ENCODE data around the gene SLCO4A1.
"Not testable (repeated sequence)": the region's sequence is repeated elsewhere in the genome, so short reads cannot be mapped to it uniquely, and the experiment has no call there.

Gene SLCO4A1

DNA sequence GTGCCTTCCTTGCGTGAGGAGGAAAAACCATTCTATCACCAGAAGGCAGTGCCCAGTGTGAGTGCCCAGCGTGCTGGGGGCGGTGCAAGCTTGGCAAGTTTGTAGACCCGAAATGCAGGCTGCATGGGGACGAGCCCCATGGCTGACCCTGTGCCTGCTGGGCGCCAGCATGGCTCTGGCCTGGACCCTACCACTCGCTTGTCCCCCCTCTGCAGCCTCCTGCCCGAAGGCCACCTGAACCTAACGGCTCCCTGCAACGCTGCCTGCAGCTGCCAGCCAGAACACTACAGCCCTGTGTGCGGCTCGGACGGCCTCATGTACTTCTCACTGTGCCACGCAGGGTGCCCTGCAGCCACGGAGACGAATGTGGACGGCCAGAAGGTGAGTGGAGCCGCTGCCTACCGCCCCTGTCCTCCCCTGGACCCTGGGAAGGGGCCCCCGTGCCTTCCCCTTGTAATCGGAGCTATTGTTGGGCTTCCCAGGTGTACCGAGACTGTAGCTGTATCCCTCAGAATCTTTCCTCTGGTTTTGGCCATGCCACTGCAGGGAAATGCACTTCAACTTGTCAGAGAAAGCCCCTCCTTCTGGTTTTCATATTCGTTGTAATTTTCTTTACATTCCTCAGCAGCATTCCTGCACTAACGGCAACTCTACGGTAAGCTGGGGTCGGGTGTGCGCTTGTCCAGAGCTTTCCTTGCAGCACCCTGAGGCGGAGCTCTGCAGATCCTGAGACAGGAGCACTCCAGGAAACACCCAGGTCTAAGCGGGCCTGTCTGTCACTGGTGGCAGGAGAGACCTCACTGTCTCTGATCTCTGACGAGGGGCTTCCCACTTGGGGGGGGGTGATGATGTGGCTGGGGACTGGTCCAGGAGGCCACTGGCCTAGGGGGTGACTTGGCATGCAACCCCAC lies 25.5 kb downstream of the SLCO4A1 start:
- no peak for DNase-seq

- DNase-seq: peak; percentile 30
These were observed 26.2 kb downstream of the SLCO4A1 start for GRCh38 chr20:62668441-62669027.

DNA sequence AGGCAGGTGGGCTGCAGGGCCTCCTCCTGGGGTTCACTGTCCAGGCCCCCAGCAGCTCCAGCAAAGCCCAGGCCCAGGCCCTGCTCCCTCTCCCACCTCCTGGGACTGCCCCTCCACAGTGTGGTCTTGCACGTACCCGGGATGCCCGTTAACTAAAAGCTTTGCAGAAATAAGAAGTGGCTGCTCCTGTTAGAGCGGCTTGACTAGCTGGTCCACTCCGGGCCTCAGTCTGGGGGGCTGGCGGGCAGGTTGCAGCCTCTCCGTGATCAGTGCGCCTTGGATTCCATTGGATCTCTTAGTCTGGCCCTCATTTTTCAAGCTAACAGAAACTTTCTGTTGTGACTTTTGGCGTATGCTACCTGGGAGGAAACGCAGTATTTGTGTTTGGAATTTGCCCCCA lies 26.9 kb downstream of the SLCO4A1 start:
- DNase-seq: no peak

GRCh38 chr20:62670156-62670555 lies 27.9 kb downstream of the SLCO4A1 start:
- DNase-seq: no peak

DNA sequence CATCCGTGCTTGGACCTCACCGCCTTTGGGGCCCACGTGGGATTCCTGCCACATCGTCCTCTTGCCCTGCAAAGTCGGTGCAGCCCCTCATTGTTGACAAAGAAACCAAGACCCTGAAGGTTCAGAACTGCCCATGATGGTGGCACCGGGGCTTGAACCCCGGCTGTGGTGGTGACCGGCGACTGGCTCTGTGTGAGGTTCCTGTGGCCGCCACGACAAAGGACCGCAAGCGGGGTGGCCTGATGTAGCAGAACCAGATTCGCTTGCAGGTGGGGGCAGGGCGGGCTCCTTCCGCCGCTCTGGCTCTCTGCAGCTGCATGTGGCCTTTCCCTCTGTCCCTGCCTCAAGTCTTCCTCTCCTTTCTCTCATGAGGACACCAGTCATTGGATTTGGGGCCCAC lies 28.7 kb downstream of the SLCO4A1 start:
- DNase-seq: no peak

- no peak for DNase-seq
These were observed 29.5 kb downstream of the SLCO4A1 start for GRCh38 chr20:62671765-62672164.

- DNase-seq: no peak
These were observed 32.1 kb downstream of the SLCO4A1 start for GRCh38 chr20:62674370-62674769.

GRCh38 chr20:62675156-62675876 lies 33.0 kb downstream of the SLCO4A1 start:
- DNase-seq: no peak

GRCh38 chr20:62675877-62676260 lies 33.6 kb downstream of the SLCO4A1 start:
- DNase-seq: no peak

DNA sequence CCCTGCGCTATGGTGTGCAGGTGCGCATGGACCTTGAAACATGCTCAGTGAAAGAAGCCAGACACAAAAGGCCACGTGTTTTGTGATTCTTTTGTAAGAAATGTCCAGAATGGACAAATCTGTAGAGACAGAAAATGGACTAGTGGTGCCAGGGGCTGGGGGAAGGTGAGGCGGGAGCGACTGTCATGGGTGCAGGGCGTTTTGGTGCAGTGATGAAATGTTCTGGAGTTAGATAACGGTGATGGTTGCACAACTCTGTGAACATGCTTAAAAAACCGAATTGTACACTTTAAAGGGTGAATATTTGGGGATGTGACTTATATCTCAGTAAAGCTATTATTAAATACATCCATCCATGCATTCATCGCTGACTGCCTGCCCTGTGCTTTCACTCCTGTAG lies 34.7 kb downstream of the SLCO4A1 start:
- DNase-seq: no peak

DNA sequence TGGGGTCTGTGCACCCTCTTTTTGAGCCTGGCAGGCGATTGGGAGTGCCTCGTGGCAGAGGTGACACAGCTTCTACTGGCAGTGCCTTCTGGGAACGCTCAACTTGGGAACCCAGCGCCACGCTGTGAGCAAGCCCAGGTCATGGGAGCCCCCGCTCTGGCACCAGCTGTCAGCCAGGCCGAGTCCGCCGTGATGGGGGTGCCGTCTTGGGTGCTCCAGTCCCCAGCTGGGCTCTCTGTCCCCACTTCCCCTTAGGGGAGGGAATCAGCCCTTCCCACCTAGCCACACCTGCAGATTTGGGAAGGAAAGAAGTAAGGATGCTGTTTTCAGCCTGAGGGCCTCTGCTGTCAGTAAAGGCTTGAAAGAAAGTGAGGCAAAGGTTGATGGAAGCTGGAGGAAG lies 35.4 kb downstream of the SLCO4A1 start:
- no peak for DNase-seq

DNA sequence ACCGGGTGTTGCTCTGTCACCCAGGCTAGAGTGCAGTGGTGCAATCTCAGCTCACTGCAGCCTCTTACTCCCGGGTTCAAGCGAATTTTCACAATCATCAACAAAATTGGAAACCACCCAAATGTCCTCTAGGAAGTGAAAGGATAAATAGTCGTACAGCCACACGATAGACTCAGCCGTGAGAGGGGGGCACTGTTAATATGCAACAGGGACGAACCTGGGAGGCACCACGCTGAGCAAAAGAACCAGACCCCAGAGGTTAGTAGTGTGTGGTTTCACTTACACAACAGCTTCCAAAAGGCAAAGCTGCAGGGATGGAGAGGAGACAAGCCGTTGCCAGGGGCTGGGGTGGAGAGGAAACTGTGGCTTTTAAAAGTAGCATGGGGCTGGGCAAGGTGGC lies 36.2 kb downstream of the SLCO4A1 start:
- no peak for DNase-seq

GRCh38 chr20:62679978-62680589 lies 37.8 kb downstream of the SLCO4A1 start:
- no peak for DNase-seq

DNA sequence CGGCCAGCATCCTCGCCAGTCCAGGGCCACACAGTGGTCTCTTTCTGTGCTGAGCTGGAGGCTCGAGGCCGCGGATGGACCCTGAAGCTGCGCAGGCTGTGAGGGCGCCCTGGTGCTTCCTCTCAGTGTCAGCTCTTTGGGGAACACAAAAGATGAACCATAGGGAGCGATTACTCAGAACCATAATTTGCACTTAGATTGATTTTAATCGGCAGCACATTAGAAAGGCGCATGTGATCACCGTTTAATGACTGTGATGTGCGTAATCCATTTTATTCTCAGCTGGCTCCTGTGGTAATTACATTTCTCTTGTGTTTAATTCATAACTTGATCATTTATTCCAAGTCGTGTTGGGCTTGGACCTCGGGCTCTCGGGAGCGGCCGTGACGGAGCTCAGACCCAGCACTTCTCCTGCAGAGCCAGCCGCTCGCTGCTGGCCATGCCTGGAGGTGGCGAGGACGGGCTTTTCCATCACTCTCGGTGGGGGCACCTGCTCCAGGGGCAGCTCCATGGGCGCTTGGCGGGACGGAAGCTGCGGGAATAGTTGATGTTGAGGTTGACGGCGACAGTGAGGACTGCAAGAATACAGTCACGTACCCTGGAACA lies 40.7 kb downstream of the SLCO4A1 start:
- no peak for DNase-seq

DNA sequence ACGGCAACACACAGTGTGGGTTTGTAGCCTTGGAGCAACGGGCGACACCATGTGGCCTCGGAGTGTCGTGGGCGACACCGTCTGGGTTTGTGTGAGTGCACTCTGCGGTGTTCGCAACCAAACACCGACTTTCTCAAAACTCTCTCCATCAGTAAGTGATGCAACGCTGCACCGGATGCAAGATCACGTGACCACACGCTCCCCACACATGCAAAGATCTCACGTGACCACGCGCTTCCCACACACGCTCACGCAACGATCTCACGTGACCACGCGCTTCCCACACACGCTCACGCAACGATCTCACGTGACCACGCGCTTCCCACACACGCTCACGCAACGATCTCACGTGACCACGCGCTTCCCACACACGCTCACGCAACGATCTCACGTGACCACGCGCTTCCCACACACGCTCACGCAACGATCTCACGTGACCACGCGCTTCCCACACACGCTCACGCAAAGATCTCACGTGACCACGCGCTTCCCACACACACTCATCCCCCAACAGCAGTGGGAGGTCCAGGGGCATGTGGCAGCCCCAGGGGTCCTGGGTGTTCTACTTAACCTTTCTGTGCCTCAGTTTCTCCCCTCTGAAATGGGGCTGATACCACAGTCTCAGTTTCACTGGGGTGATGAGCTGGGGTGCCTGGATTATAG lies 41.5 kb downstream of the SLCO4A1 start:
- not testable (repeated sequence) for DNase-seq

DNA sequence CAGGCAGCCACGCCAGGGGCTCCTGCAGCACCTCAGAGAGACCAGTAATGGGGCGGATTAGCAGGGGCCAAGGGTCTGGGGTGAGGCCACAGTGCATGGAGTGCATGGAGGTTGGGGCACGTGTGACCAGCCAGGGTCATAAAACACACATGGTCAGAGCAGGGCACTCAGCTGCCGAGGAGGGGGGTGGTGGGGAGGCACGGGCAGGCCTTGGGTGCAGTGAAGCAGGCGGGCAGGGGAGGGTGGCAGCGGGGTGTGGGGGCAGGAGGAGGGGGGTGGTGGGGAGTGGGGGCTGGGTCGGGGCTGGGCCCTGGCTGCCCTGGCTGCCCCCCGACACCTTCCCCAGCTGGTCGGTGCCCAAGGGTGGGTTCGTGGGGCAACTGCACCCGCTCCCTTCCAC lies 42.7 kb downstream of the SLCO4A1 start:
- no peak for DNase-seq

DNA sequence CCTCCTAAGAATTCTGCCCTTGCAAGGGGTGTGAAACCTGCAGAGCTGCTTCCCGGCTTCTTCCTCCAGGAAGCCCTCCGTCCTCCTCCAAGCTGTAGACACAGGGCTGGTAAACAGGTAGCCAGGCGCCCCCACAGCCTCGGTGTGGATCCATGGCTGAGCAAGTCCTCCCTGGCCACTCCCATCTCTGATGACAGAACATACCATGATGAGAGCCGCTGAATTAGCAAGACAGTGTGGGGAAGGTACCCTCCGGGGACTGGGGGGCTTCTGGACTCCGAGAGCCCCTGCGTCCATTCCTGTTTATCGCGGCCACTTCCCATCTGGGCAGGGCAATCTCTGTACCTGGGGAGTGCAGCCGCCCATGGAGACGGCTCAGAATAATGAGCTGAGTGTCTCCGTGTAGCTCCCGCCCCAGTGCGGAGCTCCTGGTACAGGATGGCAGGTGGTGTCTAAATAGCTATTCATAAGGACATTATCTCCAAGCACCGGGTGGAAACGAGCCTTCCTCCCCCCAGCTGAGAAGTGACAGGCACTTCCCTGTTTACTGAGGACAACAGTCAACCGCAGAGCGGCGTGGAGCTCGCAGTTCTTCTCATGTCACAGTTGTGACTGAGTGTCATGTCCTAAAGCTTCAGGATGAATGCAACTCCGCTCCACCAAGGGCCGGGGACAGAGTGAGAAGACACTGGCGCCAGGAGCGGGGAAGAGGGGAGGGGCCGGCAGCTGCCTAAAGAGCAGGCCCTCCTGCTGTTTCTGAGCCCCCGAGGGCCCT lies 43.7 kb downstream of the SLCO4A1 start:
- DNase-seq: no peak

DNA sequence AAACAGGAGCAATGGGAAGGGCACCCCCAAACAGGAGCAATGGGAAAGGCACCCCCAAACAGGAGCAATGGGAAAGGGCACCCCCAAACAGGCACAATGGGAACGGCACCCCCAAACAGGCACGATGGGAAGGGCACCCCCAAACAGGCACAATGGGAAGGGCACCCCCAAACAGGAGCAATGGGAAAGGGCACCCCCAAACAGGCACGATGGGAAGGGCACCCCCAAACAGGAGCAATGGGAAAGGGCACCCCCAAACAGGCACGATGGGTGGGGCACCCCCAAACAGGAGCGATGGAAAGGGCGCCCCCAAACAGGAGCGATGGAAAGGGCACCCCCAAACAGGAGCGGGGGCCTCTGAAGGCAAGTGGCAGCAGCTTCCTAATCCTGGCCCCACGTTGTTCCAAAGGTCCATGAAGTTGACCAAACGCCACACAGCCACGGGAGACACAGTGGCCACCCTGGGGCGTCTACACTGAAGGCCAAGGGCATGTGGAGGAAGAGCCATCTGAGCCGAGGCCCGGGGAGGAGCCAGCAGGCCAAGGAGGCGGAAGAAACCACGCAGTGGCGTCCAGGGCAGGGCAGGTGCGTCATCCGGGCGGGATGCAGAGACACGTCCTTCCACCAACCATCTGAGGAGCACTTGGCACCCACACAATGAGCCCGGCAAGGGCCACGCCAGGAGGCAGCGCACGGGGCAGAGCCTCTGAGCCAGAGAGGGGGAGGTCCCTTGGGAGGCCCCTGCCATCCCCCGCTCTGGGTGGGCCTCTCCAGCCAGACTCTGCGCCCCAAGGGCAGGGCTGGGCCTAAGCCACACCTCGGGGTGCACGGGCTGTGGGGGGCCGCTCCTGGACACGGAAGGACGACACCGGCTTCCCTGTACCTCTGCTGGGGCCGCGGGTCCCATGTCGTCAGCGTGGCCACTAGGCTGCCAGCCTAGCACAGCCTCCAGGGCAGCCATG lies 44.8 kb downstream of the SLCO4A1 start:
- no peak for DNase-seq

DNA sequence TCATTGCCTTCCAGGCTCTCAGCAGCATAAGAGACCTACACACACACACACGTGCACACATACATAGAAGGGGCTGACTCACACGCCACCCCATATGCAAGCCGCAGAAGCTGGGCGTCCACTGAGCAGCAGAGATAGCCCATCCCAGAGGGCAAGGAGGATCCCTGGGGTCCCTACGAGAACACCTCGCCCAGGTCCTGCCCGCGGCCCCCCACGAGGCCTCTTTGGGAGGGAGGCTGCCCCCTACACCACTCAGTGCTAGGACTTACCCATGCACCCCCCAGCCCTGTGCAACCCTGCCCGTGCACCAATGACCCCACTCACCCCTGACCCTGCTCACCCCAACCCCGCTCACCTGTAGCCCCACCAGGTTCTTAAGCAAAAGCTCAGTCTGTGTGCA lies 45.8 kb downstream of the SLCO4A1 start:
- no peak for DNase-seq

- no peak for DNase-seq
These were observed 46.7 kb downstream of the SLCO4A1 start for GRCh38 chr20:62688855-62689460.
